ENCODE results near the gene MEIOB. TPM values are rescaled to one million over a fixed set of nuclear protein-coding genes. Genes with fewer than 3 reads are reported as not detected.

MEIOB gene
- total RNA-seq, 2 donors from 2014 or later = not detected

DNA sequence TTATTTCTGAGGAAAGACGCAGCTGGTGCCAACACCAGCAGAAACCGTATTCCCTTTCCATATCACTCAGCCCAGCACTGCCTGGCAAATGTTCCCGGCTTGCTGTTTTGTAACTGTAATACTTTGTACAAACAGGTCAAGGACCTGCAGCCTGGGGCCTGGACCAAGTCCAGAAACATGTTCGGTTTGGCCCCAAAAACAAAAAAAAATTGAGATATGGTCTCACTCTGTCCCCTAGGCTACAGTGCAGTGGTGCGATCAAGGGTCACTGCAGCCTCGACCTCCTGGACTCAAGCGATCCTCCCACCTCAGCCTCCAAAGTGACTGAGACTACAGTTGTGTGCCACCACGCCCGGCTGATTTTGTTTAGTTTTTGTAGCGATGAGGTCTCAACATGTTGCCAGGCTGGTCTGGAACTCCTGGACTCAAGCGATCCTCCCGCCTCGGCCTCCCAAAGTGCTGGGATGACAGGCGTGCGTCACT is 46.5 kb downstream of the MEIOB start:
- ATAC-seq (no peak), DNase-seq (ENCODE audit: low spot score) (no peak)
- Mint-ChIP-seq H3K27ac (no peak overlapping the region), H3K36me3 (no peaks in the 10 kb centered on the region), H3K9me3 (no peaks in the 10 kb centered on the region), H3K4me3 (peak overlapping the region; percentile 68), H3K4me1 (ENCODE audit: low read depth in 2 of 2) (peaks cover 13 to 22% of the 10 kb centered on the region in 2 donors), H3K27me3 (no peaks in the 10 kb centered on the region)

DNA sequence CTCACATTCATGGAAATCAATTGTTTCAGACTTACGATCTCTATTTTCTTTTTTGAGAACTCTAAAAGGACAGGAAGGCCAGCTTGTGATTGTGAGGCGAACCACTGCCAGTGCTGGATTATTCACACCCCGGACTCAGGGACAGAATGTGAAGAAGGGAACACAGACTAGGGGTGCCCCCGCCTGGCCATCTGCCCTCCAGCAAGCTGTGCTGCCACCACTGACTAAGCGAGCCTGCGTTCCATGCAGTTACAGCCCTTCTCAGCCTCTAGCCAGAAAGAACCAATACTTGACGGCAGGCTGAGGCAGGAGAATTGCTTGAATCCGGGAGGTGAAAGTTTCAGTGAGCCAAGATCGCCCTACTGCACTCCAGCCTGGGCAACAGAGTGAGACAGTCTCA is 48.1 kb downstream of the MEIOB start:
- ATAC-seq = no peak
- DNase-seq (ENCODE audit: low spot score) = no peak
- no peaks in the 10 kb centered on the region for H3K36me3 Mint-ChIP-seq
- peak overlapping the region; percentile 57 for H3K4me3 Mint-ChIP-seq
- no peak overlapping the region for H3K27ac Mint-ChIP-seq
- H3K27me3 Mint-ChIP-seq = no peaks in the 10 kb centered on the region
- peaks cover 13 to 17% of the 10 kb centered on the region in 2 donors for H3K4me1 Mint-ChIP-seq (ENCODE audit: low read depth in 2 of 2)
- H3K9me3 Mint-ChIP-seq = no peaks in the 10 kb centered on the region

DNA sequence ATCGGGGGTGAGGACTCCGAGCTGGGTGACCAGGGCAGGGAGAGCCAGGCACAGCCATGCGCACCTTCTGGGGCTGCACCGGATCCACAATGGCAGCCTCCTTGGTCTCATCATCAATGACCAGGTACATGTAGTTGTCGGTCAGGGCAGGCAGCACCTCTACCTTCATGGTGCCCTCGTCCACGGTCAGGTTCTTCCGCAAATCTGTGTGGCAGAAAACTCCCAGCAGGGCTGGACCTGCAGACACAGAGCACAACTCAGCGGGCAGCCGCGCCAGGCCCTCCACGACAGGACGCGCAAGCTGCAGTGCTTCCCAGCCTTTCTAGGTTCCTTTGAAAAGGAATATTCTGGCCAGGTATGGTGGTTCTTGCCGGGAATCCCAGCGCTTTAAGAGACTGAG is 49.2 kb downstream of the MEIOB start:
- no peaks in the 10 kb centered on the region for H3K36me3 Mint-ChIP-seq
- ATAC-seq = no peak

GRCh38 chr16:1821861-1822611 is 49.9 kb downstream of the MEIOB start:
- Mint-ChIP-seq H3K27me3 (no peaks in the 10 kb centered on the region), H3K4me3 (no peak overlapping the region), H3K36me3 (no peaks in the 10 kb centered on the region), H3K27ac (no peak overlapping the region), H3K4me1 (ENCODE audit: low read depth in 2 of 2) (peaks cover 6 to 11% of the 10 kb centered on the region in 2 donors), H3K9me3 (no peaks in the 10 kb centered on the region)
- ATAC-seq = no peak
- DNase-seq (ENCODE audit: low spot score) = no peak

More for the DNA sequence above, 49.2 kb downstream of the MEIOB start:
- H3K4me3 Mint-ChIP-seq = no peak overlapping the region
- H3K9me3 Mint-ChIP-seq = no peaks in the 10 kb centered on the region
- peaks cover 13 to 17% of the 10 kb centered on the region in 2 donors for H3K4me1 Mint-ChIP-seq (ENCODE audit: low read depth in 2 of 2)
- H3K27ac Mint-ChIP-seq = no peak overlapping the region
- H3K27me3 Mint-ChIP-seq = no peaks in the 10 kb centered on the region
- no peak for DNase-seq (ENCODE audit: low spot score)

- H3K36me3 Mint-ChIP-seq = no peaks in the 10 kb centered on the region
- DNase-seq (ENCODE audit: low spot score) = no peak
- H3K27ac Mint-ChIP-seq = no peak overlapping the region
- no peaks in the 10 kb centered on the region for H3K27me3 Mint-ChIP-seq
- no peak for ATAC-seq
- peaks cover 6 to 8% of the 10 kb centered on the region in 2 donors for H3K4me1 Mint-ChIP-seq (ENCODE audit: low read depth in 2 of 2)
- no peak overlapping the region for H3K4me3 Mint-ChIP-seq
- H3K9me3 Mint-ChIP-seq = no peaks in the 10 kb centered on the region
These were observed 51.0 kb downstream of the MEIOB start for GRCh38 chr16:1820946-1821290.

DNA sequence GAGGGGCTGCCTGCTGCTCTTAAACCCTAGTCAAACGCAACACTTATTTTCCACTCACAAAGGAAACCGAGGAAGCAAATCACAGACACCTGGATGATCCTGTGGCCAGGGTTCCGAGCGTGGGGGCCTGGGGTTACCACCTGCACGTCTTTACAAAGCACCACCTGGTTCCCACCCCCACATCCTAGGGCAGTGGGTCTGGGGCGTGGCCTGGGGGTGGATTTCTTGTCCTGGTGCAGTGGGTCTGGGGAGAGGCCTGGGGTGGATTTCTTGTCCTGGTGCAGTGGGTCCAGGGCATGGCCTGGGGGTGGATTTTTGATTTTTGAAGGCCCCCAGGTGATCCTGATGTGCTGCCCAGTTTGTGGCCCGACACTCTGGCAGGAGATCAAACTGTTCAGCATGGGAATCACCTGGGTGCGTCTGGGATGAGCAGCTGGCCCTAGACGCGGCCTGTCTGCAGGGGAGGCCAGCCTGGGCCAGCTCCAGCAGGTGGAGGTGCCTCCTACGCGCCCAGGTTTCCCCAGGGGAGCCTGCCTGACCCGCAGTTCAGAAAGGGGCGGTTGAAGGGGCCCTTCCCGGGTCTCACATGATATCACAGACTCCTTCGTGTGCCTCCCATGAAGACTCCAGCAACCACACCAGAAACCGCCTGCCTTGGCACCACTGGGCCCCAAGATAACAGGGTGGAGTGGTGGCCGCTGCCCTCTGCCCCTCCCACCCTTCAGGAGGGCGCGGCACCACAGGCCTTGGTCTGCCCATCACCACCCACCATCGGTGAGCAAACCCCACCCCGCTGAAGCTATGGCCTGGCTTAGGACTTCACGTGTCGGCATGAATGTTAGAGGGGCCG is 51.6 kb downstream of the MEIOB start:
- Mint-ChIP-seq H3K36me3 (no peaks in the 10 kb centered on the region), H3K4me1 (ENCODE audit: low read depth in 2 of 2) (peaks cover 4 to 6% of the 10 kb centered on the region in 2 donors), H3K27me3 (no peaks in the 10 kb centered on the region), H3K9me3 (no peaks in the 10 kb centered on the region), H3K27ac (no peak overlapping the region), H3K4me3 (no peak overlapping the region)
- ATAC-seq = no peak
- no peak for DNase-seq (ENCODE audit: low spot score)

GRCh38 chr16:1819611-1820010 is 52.4 kb downstream of the MEIOB start:
- Mint-ChIP-seq H3K9me3 (no peaks in the 10 kb centered on the region), H3K4me3 (no peak overlapping the region), H3K36me3 (no peaks in the 10 kb centered on the region), H3K27ac (no peak overlapping the region), H3K27me3 (no peaks in the 10 kb centered on the region), H3K4me1 (ENCODE audit: low read depth in 2 of 2) (peaks cover 2 to 4% of the 10 kb centered on the region in 2 donors)
- ATAC-seq (no peak), DNase-seq (ENCODE audit: low spot score) (no peak)

GRCh38 chr16:1818873-1819525 is 53.0 kb downstream of the MEIOB start:
- H3K36me3 Mint-ChIP-seq = no peaks in the 10 kb centered on the region
- ATAC-seq = no peak
- H3K27ac Mint-ChIP-seq = no peak overlapping the region
- DNase-seq (ENCODE audit: low spot score) = no peak
- H3K4me1 Mint-ChIP-seq (ENCODE audit: low read depth in 2 of 2) = no peaks in the 10 kb centered on the region
- H3K27me3 Mint-ChIP-seq = no peaks in the 10 kb centered on the region
- no peaks in the 10 kb centered on the region for H3K9me3 Mint-ChIP-seq
- H3K4me3 Mint-ChIP-seq = no peak overlapping the region

GRCh38 chr16:1818204-1818872 is 53.6 kb downstream of the MEIOB start:
- DNase-seq (ENCODE audit: low spot score) (no peak), ATAC-seq (no peak)
- Mint-ChIP-seq H3K9me3 (no peaks in the 10 kb centered on the region), H3K27ac (no peak overlapping the region), H3K27me3 (no peaks in the 10 kb centered on the region), H3K4me3 (no peak overlapping the region), H3K36me3 (no peaks in the 10 kb centered on the region), H3K4me1 (ENCODE audit: low read depth in 2 of 2) (peaks cover 0 to 2% of the 10 kb centered on the region in 2 donors)

DNA sequence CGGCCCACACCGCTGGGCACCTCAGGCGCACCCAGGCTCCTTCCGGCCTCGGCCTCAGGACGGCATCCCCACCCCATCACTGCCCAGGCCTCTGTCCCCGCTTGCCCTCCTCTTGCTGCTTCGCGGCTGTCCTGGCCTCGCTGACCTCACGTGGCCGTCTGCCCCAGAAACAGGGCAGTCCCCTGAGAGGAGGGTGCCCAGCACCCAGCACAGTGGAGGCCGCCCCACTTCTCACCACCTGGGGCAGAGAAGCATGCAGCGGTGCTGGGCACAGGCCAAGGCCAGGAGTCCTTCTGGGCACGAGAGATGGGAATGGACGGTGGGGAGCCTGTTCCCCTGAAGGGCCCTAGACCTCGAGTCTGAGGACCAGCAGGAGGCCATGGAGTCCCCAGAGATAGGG is 54.2 kb downstream of the MEIOB start:
- ATAC-seq = no peak

GRCh38 chr16:1817276-1817589 is 54.7 kb downstream of the MEIOB start:
- DNase-seq (ENCODE audit: low spot score) = no peak
- no peaks in the 10 kb centered on the region for H3K27me3 Mint-ChIP-seq
- ATAC-seq = no peak
- H3K36me3 Mint-ChIP-seq = no peaks in the 10 kb centered on the region
- no peaks in the 10 kb centered on the region for H3K9me3 Mint-ChIP-seq
- H3K27ac Mint-ChIP-seq = no peak overlapping the region
- H3K4me1 Mint-ChIP-seq (ENCODE audit: low read depth in 2 of 2) = peaks cover 0 to 5% of the 10 kb centered on the region in 2 donors
- no peak overlapping the region for H3K4me3 Mint-ChIP-seq

More for the DNA sequence above, 54.2 kb downstream of the MEIOB start:
- Mint-ChIP-seq H3K4me1 (ENCODE audit: low read depth in 2 of 2) (peaks cover 0 to 5% of the 10 kb centered on the region in 2 donors), H3K27me3 (no peaks in the 10 kb centered on the region), H3K9me3 (no peaks in the 10 kb centered on the region), H3K4me3 (no peak overlapping the region), H3K36me3 (no peaks in the 10 kb centered on the region), H3K27ac (no peak overlapping the region)
- no peak for DNase-seq (ENCODE audit: low spot score)

- Mint-ChIP-seq H3K9me3 (no peaks in the 10 kb centered on the region), H3K27ac (no peak overlapping the region), H3K4me1 (ENCODE audit: low read depth in 2 of 2) (peaks cover 0 to 5% of the 10 kb centered on the region in 2 donors), H3K4me3 (no peak overlapping the region), H3K36me3 (no peaks in the 10 kb centered on the region), H3K27me3 (no peaks in the 10 kb centered on the region)
- DNase-seq (ENCODE audit: low spot score) (peak; percentile 48), ATAC-seq (no peak)
These were observed 55.3 kb downstream of the MEIOB start for GRCh38 chr16:1816396-1817275.

DNA sequence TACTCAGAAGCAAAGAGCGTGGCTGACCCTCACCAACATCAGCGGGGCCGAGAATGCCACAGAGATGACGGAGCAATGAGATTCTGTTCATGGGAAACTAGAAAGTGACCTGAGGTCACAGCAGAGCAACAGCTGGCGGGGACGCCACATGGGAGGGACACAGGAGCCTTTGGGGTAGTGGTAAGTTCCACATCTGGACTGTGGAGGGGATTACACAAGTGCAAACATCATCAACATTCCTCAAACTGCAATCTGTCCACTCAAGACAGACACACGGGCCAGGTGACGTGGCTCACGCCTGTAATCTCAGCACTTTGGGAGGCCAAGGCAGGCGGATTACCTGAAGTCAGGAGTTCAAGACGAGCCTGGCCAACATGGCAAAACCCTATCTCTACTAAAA is 56.5 kb downstream of the MEIOB start:
- ATAC-seq (no peak), DNase-seq (ENCODE audit: low spot score) (peak; percentile 31)
- H3K9me3 Mint-ChIP-seq = no peaks in the 10 kb centered on the region
- peaks cover 0 to 5% of the 10 kb centered on the region in 2 donors for H3K4me1 Mint-ChIP-seq (ENCODE audit: low read depth in 2 of 2)
- H3K27me3 Mint-ChIP-seq = no peaks in the 10 kb centered on the region
- H3K36me3 Mint-ChIP-seq = no peaks in the 10 kb centered on the region
- H3K4me3 Mint-ChIP-seq = no peak overlapping the region
- no peak overlapping the region for H3K27ac Mint-ChIP-seq

All from natural killer cell treated with Interleukin-12 subunit alpha and Interleukin-12 subunit beta and Interleukin-15 and Interleukin-18, amount 100 ng/mL, for 72 hours (primary cell).